Measurements from ENCODE around the gene SOCS1. TPM values are rescaled to one million over a fixed set of nuclear protein-coding genes. Genes with fewer than 3 reads are reported as not detected.

SOCS1 gene
- total RNA-seq, 6 experiments from 2014 or later: 0.88 to 26.6 (median 10.9) TPM

GRCh38 chr16:11217651-11218603 lies 38.1 kb downstream of the SOCS1 start:
- no peak for TF ChIP-seq POLR2A (IDR thresholded peaks at IDR 0.05)
- TF ChIP-seq, protein P1, sequence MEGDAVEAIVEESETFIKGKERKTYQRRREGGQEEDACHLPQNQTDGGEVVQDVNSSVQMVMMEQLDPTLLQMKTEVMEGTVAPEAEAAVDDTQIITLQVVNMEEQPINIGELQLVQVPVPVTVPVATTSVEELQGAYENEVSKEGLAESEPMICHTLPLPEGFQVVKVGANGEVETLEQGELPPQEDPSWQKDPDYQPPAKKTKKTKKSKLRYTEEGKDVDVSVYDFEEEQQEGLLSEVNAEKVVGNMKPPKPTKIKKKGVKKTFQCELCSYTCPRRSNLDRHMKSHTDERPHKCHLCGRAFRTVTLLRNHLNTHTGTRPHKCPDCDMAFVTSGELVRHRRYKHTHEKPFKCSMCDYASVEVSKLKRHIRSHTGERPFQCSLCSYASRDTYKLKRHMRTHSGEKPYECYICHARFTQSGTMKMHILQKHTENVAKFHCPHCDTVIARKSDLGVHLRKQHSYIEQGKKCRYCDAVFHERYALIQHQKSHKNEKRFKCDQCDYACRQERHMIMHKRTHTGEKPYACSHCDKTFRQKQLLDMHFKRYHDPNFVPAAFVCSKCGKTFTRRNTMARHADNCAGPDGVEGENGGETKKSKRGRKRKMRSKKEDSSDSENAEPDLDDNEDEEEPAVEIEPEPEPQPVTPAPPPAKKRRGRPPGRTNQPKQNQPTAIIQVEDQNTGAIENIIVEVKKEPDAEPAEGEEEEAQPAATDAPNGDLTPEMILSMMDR (IDR thresholded peaks at IDR 0.05): no peak
- 69% methylated on average over 2 of the region's 3 CpGs for WGBS (ENCODE audit: insufficient coverage, low coverage, low lambda C conversion rate, missing lambda C conversion rate)
- Histone ChIP-seq H3K4me1 (no peaks in the 10 kb centered on the region), H3K9me3 (no peaks in the 10 kb centered on the region), H3K27me3 (no peaks in the 10 kb centered on the region), H3K4me3 (no peak overlapping the region), H3K27ac (no peak overlapping the region), H3K36me3 (no peaks in the 10 kb centered on the region)
- no peak for DNase-seq
- no peak for ATAC-seq
- intact Hi-C loops (cut with DNase I): no loop called here

- Histone ChIP-seq H3K9me3 (no peaks in the 10 kb centered on the region), H3K27me3 (no peaks in the 10 kb centered on the region), H3K4me1 (no peaks in the 10 kb centered on the region), H3K36me3 (no peaks in the 10 kb centered on the region), H3K4me3 (no peak overlapping the region), H3K27ac (no peak overlapping the region)
- intact Hi-C loops (cut with DNase I): no loop called here
- DNase-seq (no peak), ATAC-seq (no peak)
- WGBS (ENCODE audit: insufficient coverage, low coverage, low lambda C conversion rate, missing lambda C conversion rate): 92% methylated on average over 3 of the region's 3 CpGs
- TF ChIP-seq, protein P1 (IDR thresholded peaks at IDR 0.05): no peak
- no peak for TF ChIP-seq POLR2A (IDR thresholded peaks at IDR 0.05)
These were observed 40.0 kb downstream of the SOCS1 start for GRCh38 chr16:11215935-11216556.

DNA sequence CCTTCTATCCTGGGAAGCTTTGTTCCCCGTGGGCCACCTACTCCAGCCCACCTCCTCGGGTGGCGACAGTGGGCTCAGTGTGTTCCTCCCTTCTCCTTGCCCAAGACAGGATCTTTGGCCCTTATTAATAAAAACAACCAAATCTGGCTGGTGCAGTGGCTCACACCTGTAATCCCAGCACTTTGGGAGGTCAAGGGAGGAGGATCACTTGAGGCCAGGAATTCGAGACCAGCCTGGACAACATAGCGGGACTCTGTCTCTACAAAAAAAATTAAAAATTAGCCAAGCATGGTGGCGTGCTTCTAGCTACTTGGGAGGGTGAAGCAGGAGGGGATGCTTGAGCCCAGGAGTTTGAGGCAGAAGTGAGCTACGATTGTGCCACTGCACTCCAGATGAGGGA lies 42.2 kb downstream of the SOCS1 start:
- 84% methylated on average over 5 of the region's 7 CpGs for WGBS (ENCODE audit: insufficient coverage, low coverage, low lambda C conversion rate, missing lambda C conversion rate)
- H3K27ac ChIP-seq: no peak overlapping the region
- ATAC-seq: no peak
- H3K27me3 ChIP-seq: no peaks in the 10 kb centered on the region
- intact Hi-C loops (cut with DNase I): no loop called here
- H3K36me3 ChIP-seq: no peaks in the 10 kb centered on the region
- no peak for TF ChIP-seq POLR2A (IDR thresholded peaks at IDR 0.05)
- H3K4me3 ChIP-seq: no peak overlapping the region
- no peaks in the 10 kb centered on the region for H3K4me1 ChIP-seq
- no peak for DNase-seq
- no peaks in the 10 kb centered on the region for H3K9me3 ChIP-seq

- H3K27ac ChIP-seq: no peak overlapping the region
- TF ChIP-seq, protein P1 (IDR thresholded peaks at IDR 0.05): no peak
- no peak for TF ChIP-seq POLR2A (IDR thresholded peaks at IDR 0.05)
- DNase-seq (no peak), ATAC-seq (peak in 2 of 4 donors; percentile 11)
- no peaks in the 10 kb centered on the region for H3K9me3 ChIP-seq
- 20% methylated on average over 1 of the region's 5 CpGs for WGBS (ENCODE audit: insufficient coverage, low coverage, low lambda C conversion rate, missing lambda C conversion rate)
- H3K36me3 ChIP-seq: no peaks in the 10 kb centered on the region
- no peaks in the 10 kb centered on the region for H3K27me3 ChIP-seq
- intact Hi-C loops (cut with DNase I): no loop called here
- H3K4me1 ChIP-seq: no peaks in the 10 kb centered on the region
- no peak overlapping the region for H3K4me3 ChIP-seq
These were observed 42.6 kb downstream of the SOCS1 start for GRCh38 chr16:11213373-11213772.

DNA sequence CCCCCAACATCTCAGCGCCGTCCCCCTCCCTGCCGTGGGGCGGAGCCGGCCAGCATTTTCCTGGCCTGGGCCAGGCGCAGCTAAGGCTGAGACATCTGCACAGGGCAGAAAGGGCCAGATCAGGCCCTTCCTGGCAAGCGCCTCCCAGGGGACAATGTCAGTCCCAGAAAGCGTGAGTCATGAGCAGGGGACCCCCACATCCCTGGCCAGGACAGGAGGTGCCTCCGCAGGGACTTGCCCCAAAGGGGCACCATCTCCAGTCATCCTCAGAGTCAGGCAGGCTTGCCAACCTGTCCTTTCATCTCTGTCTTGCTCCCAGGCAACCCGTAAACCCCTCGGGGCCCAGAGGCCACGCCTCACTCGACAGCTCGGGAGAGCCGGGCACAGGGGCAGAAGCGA lies 43.2 kb downstream of the SOCS1 start:
- intact Hi-C loops (cut with DNase I): no loop called here
- Histone ChIP-seq H3K27me3 (no peaks in the 10 kb centered on the region), H3K36me3 (no peaks in the 10 kb centered on the region), H3K4me3 (no peak overlapping the region), H3K27ac (no peak overlapping the region), H3K4me1 (no peaks in the 10 kb centered on the region), H3K9me3 (no peaks in the 10 kb centered on the region)
- no peak for DNase-seq
- no CpG with 5 or more reads among the region's 16 CpGs for WGBS (ENCODE audit: insufficient coverage, low coverage, low lambda C conversion rate, missing lambda C conversion rate)
- TF ChIP-seq POLR2A (IDR thresholded peaks at IDR 0.05): no peak
- TF ChIP-seq, protein P1 (IDR thresholded peaks at IDR 0.05): no peak
- peak; percentile 14 to 37 (median 31) for ATAC-seq

Data from right lobe of liver (tissue), 6 donors.